HFF-Myc (cell line): ENCODE data around the gene TENT4A.

Experiments
- DNase-seq: peaks from one replicate; pipeline ENCODE4 v3.0.0-alpha.2; 2011; ENCODE audit warnings: low read depth; ENCODE audit errors: extremely low read depth
- H3K4me3 ChIP-seq: replicated peaks from 2 replicates; pipeline ENCODE4 v1.5.1; 2011; ENCODE audit warnings: low read depth, mild to moderate bottlenecking, control low read depth, low read length
- TF ChIP-seq, protein P1 (sequence below): IDR thresholded peaks from 2 replicates; pipeline ENCODE4 v1.5.1; 2012; ENCODE audit warnings: mild to moderate bottlenecking, low read depth, low read length, control low read depth; ENCODE audit errors: missing control alignments

TENT4A gene

DNA sequence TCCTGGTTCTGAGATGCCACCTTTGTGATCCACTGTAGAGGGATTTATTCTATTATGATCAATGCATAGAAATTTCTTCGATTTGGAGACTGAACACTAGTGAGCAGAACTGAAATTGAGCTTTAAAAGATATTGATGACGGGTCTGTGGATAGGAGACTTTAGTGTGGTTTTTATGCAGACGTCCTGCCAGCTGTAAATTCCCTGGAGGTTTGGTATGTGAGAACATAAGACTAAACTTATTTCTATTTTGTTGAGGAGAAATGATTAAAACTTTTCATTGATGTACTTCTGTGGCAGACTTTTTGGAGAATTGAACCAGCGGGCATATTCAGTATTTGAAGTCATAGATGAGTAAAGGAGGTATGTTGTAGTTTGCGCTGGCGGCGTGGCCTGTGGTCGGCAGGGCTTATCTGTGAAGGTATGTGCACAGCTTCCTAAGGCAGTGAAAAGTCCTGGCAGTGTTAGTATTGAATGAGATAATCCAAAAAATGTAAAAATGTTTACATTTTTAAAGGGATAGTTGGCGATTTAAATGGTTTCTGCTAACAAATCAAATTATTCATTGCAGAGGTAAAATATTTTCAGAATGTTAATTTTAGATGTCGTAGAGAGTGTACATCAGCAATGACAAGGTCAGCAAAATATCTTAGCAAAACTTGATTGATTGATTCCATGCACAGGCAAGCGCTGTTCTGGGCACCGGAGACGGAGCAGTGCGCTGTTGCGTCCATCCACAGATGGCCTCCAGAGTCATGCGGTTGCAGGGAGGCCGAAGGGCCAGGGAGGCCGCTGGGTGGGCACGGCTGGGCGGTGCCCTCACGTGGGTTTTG, 20.4 kb downstream of the TENT4A start:
- TF ChIP-seq, protein P1, sequence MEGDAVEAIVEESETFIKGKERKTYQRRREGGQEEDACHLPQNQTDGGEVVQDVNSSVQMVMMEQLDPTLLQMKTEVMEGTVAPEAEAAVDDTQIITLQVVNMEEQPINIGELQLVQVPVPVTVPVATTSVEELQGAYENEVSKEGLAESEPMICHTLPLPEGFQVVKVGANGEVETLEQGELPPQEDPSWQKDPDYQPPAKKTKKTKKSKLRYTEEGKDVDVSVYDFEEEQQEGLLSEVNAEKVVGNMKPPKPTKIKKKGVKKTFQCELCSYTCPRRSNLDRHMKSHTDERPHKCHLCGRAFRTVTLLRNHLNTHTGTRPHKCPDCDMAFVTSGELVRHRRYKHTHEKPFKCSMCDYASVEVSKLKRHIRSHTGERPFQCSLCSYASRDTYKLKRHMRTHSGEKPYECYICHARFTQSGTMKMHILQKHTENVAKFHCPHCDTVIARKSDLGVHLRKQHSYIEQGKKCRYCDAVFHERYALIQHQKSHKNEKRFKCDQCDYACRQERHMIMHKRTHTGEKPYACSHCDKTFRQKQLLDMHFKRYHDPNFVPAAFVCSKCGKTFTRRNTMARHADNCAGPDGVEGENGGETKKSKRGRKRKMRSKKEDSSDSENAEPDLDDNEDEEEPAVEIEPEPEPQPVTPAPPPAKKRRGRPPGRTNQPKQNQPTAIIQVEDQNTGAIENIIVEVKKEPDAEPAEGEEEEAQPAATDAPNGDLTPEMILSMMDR, result no peak
- DNase-seq, result no peak

DNA sequence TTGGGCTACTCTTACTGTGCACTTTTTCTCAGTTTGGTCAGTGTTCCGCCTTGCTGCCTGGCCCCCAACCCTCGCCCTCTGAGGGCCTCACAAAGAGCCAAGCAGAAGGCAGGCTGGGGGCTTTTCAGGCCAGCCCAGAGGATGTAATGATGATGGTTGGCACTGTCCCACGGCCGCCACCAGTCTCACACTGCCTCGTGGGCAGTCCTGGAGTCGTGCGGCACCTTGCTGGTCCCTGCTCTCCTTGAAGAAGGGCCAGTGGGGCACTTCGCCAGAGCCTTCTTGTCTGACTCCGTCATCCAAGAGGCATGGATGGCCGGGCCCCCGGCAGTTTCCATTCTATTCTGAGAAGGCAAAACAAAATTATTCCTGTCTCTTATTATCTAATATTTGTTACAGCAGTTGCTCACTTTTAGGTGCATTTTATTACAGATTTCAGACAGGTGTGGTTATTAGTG, 21.0 kb downstream of the TENT4A start:
- H3K4me3 ChIP-seq, result no peak overlapping the region
- no peak for DNase-seq
- TF ChIP-seq, protein P1, result no peak

More for the DNA sequence above, 20.4 kb downstream of the TENT4A start:
- H3K4me3 ChIP-seq, result no peak overlapping the region

DNA sequence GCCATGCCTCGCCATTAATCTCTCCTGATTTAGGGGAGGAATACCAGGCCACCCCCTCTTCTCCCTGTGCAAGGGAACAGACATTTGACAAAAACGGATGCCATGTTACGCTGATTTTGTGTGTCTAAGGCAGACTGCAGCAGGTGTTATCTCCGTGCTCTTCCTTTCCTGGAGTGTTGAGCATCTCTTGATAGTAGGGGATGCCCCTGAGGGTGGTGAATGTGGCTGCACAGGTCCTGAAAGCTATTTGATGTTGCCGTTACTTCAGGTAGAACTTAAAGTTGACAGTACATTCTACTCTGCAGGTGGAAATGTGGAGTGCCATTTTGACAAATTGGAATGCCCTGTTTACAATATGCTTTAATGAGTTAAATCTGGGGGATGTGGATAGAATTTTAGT, 21.5 kb downstream of the TENT4A start:
- H3K4me3 ChIP-seq, result no peak overlapping the region
- DNase-seq, result no peak
- TF ChIP-seq, protein P1, result no peak

GRCh38 chr5:6736106-6736505, 22.9 kb downstream of the TENT4A start:
- H3K4me3 ChIP-seq, result no peak overlapping the region
- TF ChIP-seq, protein P1, result no peak
- no peak for DNase-seq

DNA sequence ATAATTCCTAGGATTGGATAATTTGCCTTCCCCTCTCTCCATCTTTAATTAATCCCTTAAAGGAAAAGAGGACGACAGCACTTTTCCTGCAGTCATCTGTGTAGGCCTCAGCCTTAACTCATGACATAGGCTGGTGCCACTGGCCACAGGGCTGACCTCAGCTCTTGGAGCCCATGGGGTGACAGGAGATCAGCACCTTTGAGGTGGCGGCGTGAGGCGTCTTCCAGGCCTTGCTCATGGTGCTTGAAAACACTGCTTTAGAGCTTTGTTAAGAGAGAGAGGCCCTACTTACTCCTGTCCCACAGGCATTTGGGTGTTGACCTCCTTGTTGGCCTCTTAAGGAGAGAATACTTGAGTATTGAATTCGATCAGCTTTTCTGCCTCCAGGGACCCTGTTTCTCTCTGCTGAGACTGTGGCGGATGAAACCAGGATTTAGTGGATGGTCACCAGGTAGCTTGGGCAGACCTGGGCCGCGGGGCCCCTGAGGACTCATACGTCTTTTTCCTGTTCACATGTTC, 23.4 kb downstream of the TENT4A start:
- TF ChIP-seq, protein P1, result no peak
- H3K4me3 ChIP-seq, result no peak overlapping the region
- no peak for DNase-seq

- no peak overlapping the region for H3K4me3 ChIP-seq
- no peak for DNase-seq
- TF ChIP-seq, protein P1, result no peak
Measured at GRCh38 chr5:6737043-6737941, 24.1 kb downstream of the TENT4A start.
